Progenitor cell of endocrine pancreas (in vitro differentiated cells): ENCODE data around the gene KRT6C. TPM values are rescaled to one million over a fixed set of nuclear protein-coding genes. Genes with fewer than 3 reads are reported as not detected.

Experiments
- DNase-seq: peaks from one replicate; pipeline ENCODE4 v3.0.0; 2021; ENCODE audit warnings: low spot score; ENCODE audit not compliant: unreplicated experiment
- H3K27ac Mint-ChIP-seq: 2 replicates; pipeline ENCODE4 v1.8.0; 2021; ENCODE audit warnings: mild to moderate bottlenecking, moderate library complexity, mixed read lengths
- H3K27me3 Mint-ChIP-seq: 2 replicates; pipeline ENCODE4 v1.8.0; 2021; ENCODE audit warnings: mixed read lengths
- H3K36me3 Mint-ChIP-seq: 2 replicates; pipeline ENCODE4 v1.8.0; 2022; ENCODE audit warnings: mixed read lengths; ENCODE audit not compliant: insufficient read depth
- H3K4me1 Mint-ChIP-seq: 2 replicates; pipeline ENCODE4 v1.8.0; 2021; ENCODE audit warnings: low read depth, mixed read lengths
- H3K4me3 Mint-ChIP-seq: 2 replicates; pipeline ENCODE4 v1.8.0; 2021; ENCODE audit warnings: low read depth, mild to moderate bottlenecking, moderate library complexity, mixed read lengths
- H3K9me3 Mint-ChIP-seq: 2 replicates; pipeline ENCODE4 v1.8.0; 2021; ENCODE audit warnings: low read depth, mixed read lengths
- CTCF ChIP-seq: fragments of 200-600 bp; sonication (generic); IDR thresholded peaks from one replicate; pipeline ENCODE4 v1.5.0; 2021; ENCODE audit warnings: antibody characterized with exemption, mild to moderate bottlenecking; ENCODE audit not compliant: unreplicated experiment
- total RNA-seq: library from RNA; stranded (reverse); gene quantifications from 2 replicates; pipeline ENCODE4 v1.2.1, GENCODE V29; 2021

The KRT6C gene
- total RNA-seq, 1 donor from 2014 or later, result not detected

DNA sequence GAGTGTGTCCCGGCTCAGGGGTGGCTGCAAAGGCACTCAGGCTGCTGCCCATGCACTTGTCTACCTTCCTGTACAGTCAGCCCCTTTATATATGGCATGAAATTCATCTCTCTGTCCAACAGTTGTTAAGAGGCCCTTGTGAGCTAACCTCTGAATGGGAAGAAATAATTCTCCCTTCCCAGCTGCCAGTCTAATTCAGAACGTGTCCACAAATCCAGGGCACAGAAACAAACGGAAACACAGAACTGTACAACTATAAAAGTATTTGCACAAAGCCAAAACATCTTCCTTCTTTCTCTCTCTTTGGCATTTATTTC is 45.7 kb upstream of the KRT6C start:
- Mint-ChIP-seq H3K9me3 (no peaks in the 10 kb centered on the region), H3K27ac (no peak overlapping the region), H3K4me3 (no peak overlapping the region), H3K4me1 (no peaks in the 10 kb centered on the region), H3K27me3 (peaks cover 36% of the 10 kb centered on the region), H3K36me3 (no peaks in the 10 kb centered on the region)
- DNase-seq, result no peak
- TF ChIP-seq CTCF, result no peak

DNA sequence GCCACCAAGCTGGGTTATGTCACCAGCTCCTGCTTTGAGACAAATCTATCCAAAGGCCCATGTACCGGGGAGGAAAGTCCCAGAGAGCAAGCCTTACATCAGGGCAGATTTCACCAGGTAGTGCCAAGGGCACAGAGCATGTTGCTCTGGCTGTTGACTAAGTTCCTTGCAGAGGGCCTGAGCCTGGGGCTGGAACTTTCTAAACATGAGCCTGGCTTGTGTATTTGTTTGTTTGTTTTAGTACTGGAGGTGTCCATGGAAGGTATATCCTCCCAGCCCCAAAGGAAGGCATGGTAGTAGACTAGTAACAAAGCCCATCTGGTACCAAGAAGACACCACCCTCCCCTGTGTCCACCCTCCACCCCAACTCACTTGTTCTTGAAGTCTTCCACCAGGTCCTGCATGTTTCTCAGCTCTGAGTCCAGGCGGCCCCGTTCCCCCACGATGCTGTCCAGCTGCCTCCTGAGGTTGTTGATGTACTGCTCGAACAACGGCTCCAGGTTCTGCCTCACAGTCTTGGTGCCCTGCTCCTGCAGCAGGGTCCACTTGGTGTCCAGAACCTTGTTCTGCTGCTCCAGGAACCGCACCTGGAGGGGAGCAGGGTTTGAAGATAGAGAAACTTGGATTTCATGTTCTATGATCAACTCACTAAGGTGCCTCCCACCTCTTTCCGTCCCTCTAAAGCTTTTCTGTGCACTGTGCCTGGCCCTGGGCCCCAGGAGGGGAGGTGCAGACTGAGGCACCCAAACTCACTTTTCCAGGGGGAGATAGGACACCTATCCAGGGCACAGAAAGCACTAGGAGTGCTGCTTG is 45.2 kb upstream of the KRT6C start:
- no peaks in the 10 kb centered on the region for H3K36me3 Mint-ChIP-seq
- no peaks in the 10 kb centered on the region for H3K9me3 Mint-ChIP-seq
- peak; percentile 6 for DNase-seq
- H3K4me1 Mint-ChIP-seq, result no peaks in the 10 kb centered on the region
- H3K4me3 Mint-ChIP-seq, result no peak overlapping the region
- no peak for TF ChIP-seq CTCF
- no peak overlapping the region for H3K27ac Mint-ChIP-seq
- peaks cover 38% of the 10 kb centered on the region for H3K27me3 Mint-ChIP-seq

- Mint-ChIP-seq H3K4me3 (no peak overlapping the region), H3K36me3 (no peaks in the 10 kb centered on the region), H3K27ac (no peak overlapping the region), H3K4me1 (no peaks in the 10 kb centered on the region), H3K27me3 (peaks cover 35% of the 10 kb centered on the region), H3K9me3 (no peaks in the 10 kb centered on the region)
- peak; percentile 1 for DNase-seq
- no peak for TF ChIP-seq CTCF
These were observed 44.3 kb upstream of the KRT6C start for GRCh38 chr12:52517888-52518287.

DNA sequence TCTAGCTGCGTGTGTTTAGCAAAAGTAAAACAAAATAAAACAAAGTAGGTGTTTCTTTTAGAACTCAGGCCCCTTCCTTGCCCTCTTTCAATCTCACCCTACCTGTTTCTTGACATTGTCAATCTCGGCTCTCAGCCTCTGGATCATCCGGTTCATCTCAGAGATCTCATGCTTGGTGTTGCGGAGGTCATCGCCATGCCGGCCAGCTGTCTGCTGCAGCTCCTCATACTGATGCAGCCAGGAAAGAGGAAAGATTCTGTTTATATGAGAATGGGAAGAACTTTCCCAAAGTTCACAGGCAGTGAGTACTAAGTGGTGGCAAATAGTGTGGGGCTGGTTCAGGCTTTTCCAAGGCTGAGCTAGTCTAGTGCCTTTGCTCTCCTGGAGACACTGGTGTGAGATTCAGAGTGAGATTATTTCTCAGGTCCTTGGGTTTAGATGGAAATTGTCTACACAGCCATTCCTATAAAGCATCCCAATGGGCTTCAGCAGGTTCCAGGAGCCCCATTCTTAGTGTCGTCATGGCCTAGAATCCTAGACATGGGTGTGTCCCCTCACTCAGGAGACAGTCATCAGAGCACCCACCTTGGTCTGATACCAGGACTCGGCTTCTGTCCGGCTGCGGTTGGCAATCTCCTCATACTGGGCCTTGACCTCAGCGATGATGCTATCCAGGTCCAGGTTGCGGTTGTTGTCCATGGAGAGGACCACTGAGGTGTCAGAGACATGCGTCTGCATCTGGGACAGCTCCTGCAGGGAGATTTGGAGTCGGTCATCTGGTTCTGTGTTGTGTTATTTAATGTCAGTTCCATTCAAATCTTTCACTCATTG is 43.6 kb upstream of the KRT6C start:
- H3K4me1 Mint-ChIP-seq, result no peaks in the 10 kb centered on the region
- H3K27ac Mint-ChIP-seq, result no peak overlapping the region
- H3K9me3 Mint-ChIP-seq, result no peaks in the 10 kb centered on the region
- H3K4me3 Mint-ChIP-seq, result no peak overlapping the region
- no peak for TF ChIP-seq CTCF
- H3K27me3 Mint-ChIP-seq, result peaks cover 35% of the 10 kb centered on the region
- DNase-seq, result peak; percentile 5
- no peaks in the 10 kb centered on the region for H3K36me3 Mint-ChIP-seq

- TF ChIP-seq CTCF, result no peak
- Mint-ChIP-seq H3K27ac (no peak overlapping the region), H3K27me3 (peaks cover 32% of the 10 kb centered on the region)
These were observed 42.6 kb upstream of the KRT6C start for GRCh38 chr12:52515927-52516831.

More at GRCh38 chr12:52515927-52516831, 42.6 kb upstream of the KRT6C start:
- no peaks in the 10 kb centered on the region for H3K9me3 Mint-ChIP-seq
- DNase-seq, result peak; percentile 2
- H3K4me1 Mint-ChIP-seq, result no peaks in the 10 kb centered on the region
- H3K36me3 Mint-ChIP-seq, result no peaks in the 10 kb centered on the region
- no peak overlapping the region for H3K4me3 Mint-ChIP-seq
